Neuronal stem cell (in vitro differentiated cells): Measurements from ENCODE around the gene ZNF681.

Experiments
- DNase-seq: peaks from one replicate; pipeline ENCODE4 v3.0.0-alpha.2; 2013; ENCODE audit warnings: low spot score
- H2AFZ ChIP-seq: one replicate; pipeline ENCODE4 v1.6.1; 2013; ENCODE audit warnings: mild to moderate bottlenecking, low read length, inconsistent platforms
- H2AK5ac ChIP-seq: 2 replicates; pipeline ENCODE4 v1.6.1; 2013; ENCODE audit warnings: low read depth, mild to moderate bottlenecking, inconsistent platforms, low read length, moderate library complexity, mixed read lengths
- H2BK120ac ChIP-seq: 2 replicates; pipeline ENCODE4 v1.6.1; 2013; ENCODE audit warnings: low read depth, mild to moderate bottlenecking, inconsistent platforms, low read length, moderate library complexity, mixed read lengths
- H2BK12ac ChIP-seq: one replicate; pipeline ENCODE4 v1.6.1; 2013; ENCODE audit warnings: low read length, inconsistent platforms
- H2BK15ac ChIP-seq: 2 replicates; pipeline ENCODE4 v1.6.1; 2013; ENCODE audit warnings: mild to moderate bottlenecking, low read length, inconsistent platforms, mixed read lengths
- H2BK5ac ChIP-seq: one replicate; pipeline ENCODE4 v1.6.1; 2013; ENCODE audit warnings: inconsistent platforms, mild to moderate bottlenecking, low read length, moderate library complexity
- H3K14ac ChIP-seq: one replicate; pipeline ENCODE4 v1.6.1; 2013; ENCODE audit warnings: low read length, inconsistent platforms
- H3K18ac ChIP-seq: 2 replicates; pipeline ENCODE4 v1.6.1; 2013; ENCODE audit warnings: low read length, inconsistent platforms
- H3K23ac ChIP-seq: 2 replicates; pipeline ENCODE4 v1.6.1; 2013; ENCODE audit warnings: low read depth, mild to moderate bottlenecking, mixed read lengths, low read length, inconsistent platforms; ENCODE audit not compliant: poor library complexity
- H3K27ac ChIP-seq: replicated peaks from 3 replicates; pipeline ENCODE4 v1.5.1; 2013; ENCODE audit warnings: low read length, inconsistent platforms
- H3K27me3 ChIP-seq, 3 experiments: 2 replicates each; pipeline ENCODE4 v1.6.1; 2013; ENCODE audit warnings: low read length in 3 of 3, mild to moderate bottlenecking in 2 of 3, inconsistent platforms in 1 of 3, low read depth in 1 of 3, mixed read lengths in 1 of 3, moderate library complexity in 1 of 3; ENCODE audit not compliant: control insufficient read depth in 3 of 3, insufficient read depth in 3 of 3
- H3K36me3 ChIP-seq, 2 donors: replicated peaks in 1 of 2; 2 replicates each; pipeline ENCODE4 v1.6.1; 2013; ENCODE audit warnings: low read length in 2 of 2; ENCODE audit not compliant: control insufficient read depth in 2 of 2, insufficient read depth in 2 of 2
- H3K4ac ChIP-seq: 2 replicates; pipeline ENCODE4 v1.6.1; 2013; ENCODE audit warnings: inconsistent platforms, mild to moderate bottlenecking, low read length, moderate library complexity
- H3K4me1 ChIP-seq, 2 donors: 1 replicate in 1 of 2; 2 replicates in 1 of 2; pipeline ENCODE4 v1.6.1; 2013; ENCODE audit warnings: low read length in 2 of 2, low read depth in 1 of 2; ENCODE audit not compliant: control insufficient read depth in 2 of 2, insufficient read depth in 1 of 2
- H3K4me2 ChIP-seq: one replicate; pipeline ENCODE4 v1.6.1; 2013; ENCODE audit warnings: mild to moderate bottlenecking, low read length, inconsistent platforms; ENCODE audit not compliant: insufficient read depth, poor library complexity, severe bottlenecking
- H3K4me3 ChIP-seq, 2 donors: 2 replicates each; pipeline ENCODE4 v1.5.1; 2013; ENCODE audit warnings: low read length in 2 of 2, mild to moderate bottlenecking in 2 of 2, inconsistent platforms in 1 of 2, moderate library complexity in 1 of 2
- H3K79me1 ChIP-seq: one replicate; pipeline ENCODE4 v1.6.1; 2013; ENCODE audit warnings: low read depth, mild to moderate bottlenecking, inconsistent platforms, low read length, moderate library complexity
- H3K9ac ChIP-seq: one replicate; pipeline ENCODE4 v1.6.1; 2013; ENCODE audit warnings: mild to moderate bottlenecking, low read depth, low read length, inconsistent platforms; ENCODE audit not compliant: poor library complexity
- H3K9me3 ChIP-seq, 2 donors: replicated peaks in 1 of 2; 2 replicates each; pipeline versions ENCODE3 to v1.6.1; 2013; ENCODE audit warnings: low read length in 2 of 2, mild to moderate bottlenecking in 2 of 2, inconsistent platforms in 1 of 2, low read depth in 1 of 2, mixed read lengths in 1 of 2, moderate library complexity in 1 of 2; ENCODE audit not compliant: control insufficient read depth in 2 of 2, insufficient read depth in 1 of 2
- H4K8ac ChIP-seq: one replicate; pipeline ENCODE4 v1.6.1; 2013; ENCODE audit warnings: low read depth, mild to moderate bottlenecking, inconsistent platforms, low read length, moderate library complexity
- H4K91ac ChIP-seq: one replicate; pipeline ENCODE4 v1.6.1; 2013; ENCODE audit warnings: low read length, low read depth, mild to moderate bottlenecking, inconsistent platforms; ENCODE audit not compliant: poor library complexity
- WGBS, 2 donors: extraction: QIAGEN DNeasy Blood & Tissue Kit; methylation state at CpG; one replicate each; pipeline ENCODE4 v1.1.7; 2013; ENCODE audit warnings: missing lambda C conversion rate in 2 of 2, mixed read lengths in 1 of 2; ENCODE audit not compliant: insufficient read length in 2 of 2, insufficient replicate concordance in 1 of 2; ENCODE audit errors: extremely low coverage in 2 of 2; 5-methylcytosine and 5-hydroxymethylcytosine counted together

ZNF681 gene

GRCh38 chr19:23792784-23793183, 34.1 kb upstream of the ZNF681 start:
- H2BK120ac ChIP-seq = no peak overlapping the region
- H2BK12ac ChIP-seq = no peak overlapping the region
- no peak overlapping the region for H3K14ac ChIP-seq
- H3K4me1 ChIP-seq = no peaks in the 10 kb centered on the region
- H2AK5ac ChIP-seq = no peak overlapping the region
- no peak overlapping the region for H2BK5ac ChIP-seq
- H2AFZ ChIP-seq = no peak overlapping the region
- H3K23ac ChIP-seq = no peak overlapping the region
- peaks cover 4 to 61% of the 10 kb centered on the region in 2 donors for H3K9me3 ChIP-seq
- no peaks in the 10 kb centered on the region for H3K27me3 ChIP-seq
- no peak overlapping the region for H3K4ac ChIP-seq
- no peak overlapping the region for H3K9ac ChIP-seq
- H3K27ac ChIP-seq = no peak overlapping the region
- no CpG with 5 or more reads among the region's 5 CpGs for WGBS, 2 donors
- H3K18ac ChIP-seq = no peak overlapping the region
- H2BK15ac ChIP-seq = no peak overlapping the region
- H3K36me3 ChIP-seq = peaks cover 7 to 61% of the 10 kb centered on the region in 2 donors
- no peak for DNase-seq
- H3K79me1 ChIP-seq = peaks cover 1% of the 10 kb centered on the region
- H4K8ac ChIP-seq = no peak overlapping the region
- no peak overlapping the region for H4K91ac ChIP-seq
- no peak overlapping the region for H3K4me3 ChIP-seq
- no peak overlapping the region for H3K4me2 ChIP-seq

- H3K27ac ChIP-seq = no peak overlapping the region
- H3K36me3 ChIP-seq = peaks cover 16 to 75% of the 10 kb centered on the region in 2 donors
- no peak overlapping the region for H3K9ac ChIP-seq
- no peak overlapping the region for H3K14ac ChIP-seq
- H2BK15ac ChIP-seq = no peak overlapping the region
- no peak overlapping the region for H4K91ac ChIP-seq
- H3K4me1 ChIP-seq = no peaks in the 10 kb centered on the region
- no peak overlapping the region for H2AK5ac ChIP-seq
- WGBS, 2 donors = no CpG with 5 or more reads among the region's 17 CpGs
- peaks cover 5 to 49% of the 10 kb centered on the region in 2 donors for H3K9me3 ChIP-seq
- no peak overlapping the region for H2BK5ac ChIP-seq
- no peaks in the 10 kb centered on the region for H3K27me3 ChIP-seq
- H3K23ac ChIP-seq = no peak overlapping the region
- DNase-seq = no peak
- H2BK120ac ChIP-seq = no peak overlapping the region
- no peak overlapping the region for H3K18ac ChIP-seq
- H2AFZ ChIP-seq = no peak overlapping the region
- H3K4ac ChIP-seq = no peak overlapping the region
- no peak overlapping the region for H3K4me2 ChIP-seq
- peaks cover 1% of the 10 kb centered on the region for H3K79me1 ChIP-seq
- H3K4me3 ChIP-seq = no peak overlapping the region
- no peak overlapping the region for H2BK12ac ChIP-seq
- no peak overlapping the region for H4K8ac ChIP-seq
These were observed 32.2 kb upstream of the ZNF681 start for GRCh38 chr19:23790641-23791488.

- H3K14ac ChIP-seq = no peak overlapping the region
- no peak overlapping the region for H2BK15ac ChIP-seq
- no peak overlapping the region for H2AFZ ChIP-seq
- H2BK12ac ChIP-seq = no peak overlapping the region
- no peak overlapping the region for H4K8ac ChIP-seq
- no peaks in the 10 kb centered on the region for H3K27me3 ChIP-seq
- H4K91ac ChIP-seq = no peak overlapping the region
- H3K9me3 ChIP-seq = peaks cover 4 to 43% of the 10 kb centered on the region in 2 donors
- H3K4me2 ChIP-seq = no peak overlapping the region
- H3K27ac ChIP-seq = no peak overlapping the region
- no peak overlapping the region for H3K4me3 ChIP-seq
- no peak overlapping the region for H3K4ac ChIP-seq
- no peak overlapping the region for H3K18ac ChIP-seq
- H2AK5ac ChIP-seq = no peak overlapping the region
- H2BK5ac ChIP-seq = no peak overlapping the region
- no peak overlapping the region for H2BK120ac ChIP-seq
- DNase-seq = no peak
- no peak overlapping the region for H3K9ac ChIP-seq
- H3K4me1 ChIP-seq = no peaks in the 10 kb centered on the region
- H3K23ac ChIP-seq = no peak overlapping the region
- H3K79me1 ChIP-seq = peaks cover 1% of the 10 kb centered on the region
- peaks cover 18 to 90% of the 10 kb centered on the region in 2 donors for H3K36me3 ChIP-seq
These were observed 30.6 kb upstream of the ZNF681 start for GRCh38 chr19:23789246-23789645.

GRCh38 chr19:23788411-23788810, 29.7 kb upstream of the ZNF681 start:
- Histone ChIP-seq H2AFZ (no peak overlapping the region), H3K14ac (no peak overlapping the region), H2AK5ac (no peak overlapping the region), H4K8ac (no peak overlapping the region), H3K4me3 (no peak overlapping the region), H3K9me3 (peaks cover 4 to 48% of the 10 kb centered on the region in 2 donors), H2BK15ac (no peak overlapping the region), H3K4me2 (no peak overlapping the region), H3K27ac (no peak overlapping the region), H3K36me3 (peaks cover 23 to 95% of the 10 kb centered on the region in 2 donors), H4K91ac (no peak overlapping the region), H3K23ac (no peak overlapping the region), H2BK5ac (no peak overlapping the region), H3K27me3 (no peaks in the 10 kb centered on the region), H3K4me1 (no peaks in the 10 kb centered on the region), H2BK120ac (no peak overlapping the region), H3K4ac (no peak overlapping the region), H3K9ac (no peak overlapping the region), H3K18ac (no peak overlapping the region), H2BK12ac (no peak overlapping the region), H3K79me1 (peaks cover 1% of the 10 kb centered on the region)
- no peak for DNase-seq
- WGBS, 2 donors = no CpG with 5 or more reads among the region's 4 CpGs
